Heart left ventricle (tissue), 13 donors: ENCODE results near the gene TTYH1.

Experiments used
- POLR2A ChIP-seq, 2 donors: fragments of 450-650 bp; IDR thresholded peaks; one replicate each; pipeline ENCODE4 v1.6.1; 2017; ENCODE audit warnings: antibody characterized with exemption in 2 of 2, mild to moderate bottlenecking in 2 of 2, moderate library complexity in 2 of 2
- TF ChIP-seq, protein P1 (sequence below), 12 donors: fragments of 200-600 bp; sonication (generic) in 4 of 12; IDR thresholded peaks; one replicate each; pipeline versions ENCODE4 v1.5.0 to v1.8.0; 2018 to 2022; ENCODE audit warnings: antibody characterized with exemption in 12 of 12, mild to moderate bottlenecking in 5 of 12
- donor health status: ischemic (EF 13 %, LVEDD 7.1; RV severe dilation, severe dysfunction).
- donor health status: DM: no; HTN: yes; CAD: no.
- donor health status: DM: no; HTN: no; CAD: no.
- donor health status: ischemic (EF 25% LVEDD 6.9; RV normal size, moderate dysfunction).
- donor health status: ischemic (EF 25% LVEDD 5.7; RV mildly dilated, moderate dysfunction).
- donor health status: ischemic (EF 35%, LVEDD 5.7; RV mildly dilated, moderate dysfunction).
- donor health status: nonischemic (EF 11% LVEDD 7.7; RV severe dilation, severe dysfunction).
- donor health status: DM: yes; HTN: yes; CAD: no.
- donor health status: PGD.
- donor health status: ischemic (EF 29% LVEDD 5.4; RV normal size, mild dysfunction).
- donor health status: nonischemic (EF 23%, LVEDD 6.1; RV moderate dilation, normal function).

DNA sequence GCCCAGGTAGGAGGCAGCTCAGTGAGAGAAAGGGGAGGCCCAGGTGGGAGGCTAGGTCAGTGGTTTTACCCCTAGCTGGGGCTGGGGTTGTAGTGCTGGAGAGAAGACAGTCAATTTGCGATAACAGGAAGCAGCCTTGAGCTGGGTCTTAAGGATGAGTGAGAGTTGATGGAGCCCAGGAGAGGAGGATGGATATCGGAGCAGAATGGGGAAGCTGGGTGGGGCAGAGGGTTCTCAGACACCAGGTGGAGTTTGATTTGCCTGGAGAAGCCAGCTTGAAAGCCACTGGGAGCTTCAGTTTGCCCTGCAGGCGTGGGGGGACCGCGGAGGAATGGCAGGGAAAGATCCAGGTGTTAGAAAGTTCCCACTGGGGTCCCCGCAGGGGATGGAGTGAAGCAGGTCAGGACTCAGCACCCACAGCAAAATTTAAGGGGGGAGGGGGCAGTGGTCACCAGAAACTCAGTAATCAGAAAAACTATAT, 58.7 kb downstream of the TTYH1 start:
- TF ChIP-seq, protein P1, sequence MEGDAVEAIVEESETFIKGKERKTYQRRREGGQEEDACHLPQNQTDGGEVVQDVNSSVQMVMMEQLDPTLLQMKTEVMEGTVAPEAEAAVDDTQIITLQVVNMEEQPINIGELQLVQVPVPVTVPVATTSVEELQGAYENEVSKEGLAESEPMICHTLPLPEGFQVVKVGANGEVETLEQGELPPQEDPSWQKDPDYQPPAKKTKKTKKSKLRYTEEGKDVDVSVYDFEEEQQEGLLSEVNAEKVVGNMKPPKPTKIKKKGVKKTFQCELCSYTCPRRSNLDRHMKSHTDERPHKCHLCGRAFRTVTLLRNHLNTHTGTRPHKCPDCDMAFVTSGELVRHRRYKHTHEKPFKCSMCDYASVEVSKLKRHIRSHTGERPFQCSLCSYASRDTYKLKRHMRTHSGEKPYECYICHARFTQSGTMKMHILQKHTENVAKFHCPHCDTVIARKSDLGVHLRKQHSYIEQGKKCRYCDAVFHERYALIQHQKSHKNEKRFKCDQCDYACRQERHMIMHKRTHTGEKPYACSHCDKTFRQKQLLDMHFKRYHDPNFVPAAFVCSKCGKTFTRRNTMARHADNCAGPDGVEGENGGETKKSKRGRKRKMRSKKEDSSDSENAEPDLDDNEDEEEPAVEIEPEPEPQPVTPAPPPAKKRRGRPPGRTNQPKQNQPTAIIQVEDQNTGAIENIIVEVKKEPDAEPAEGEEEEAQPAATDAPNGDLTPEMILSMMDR (IDR thresholded peaks at IDR 0.05): no peak
- TF ChIP-seq POLR2A (IDR thresholded peaks at IDR 0.05): no peak
